Measurements from ENCODE around the gene PLXNA3. TPM values are rescaled to one million over a fixed set of nuclear protein-coding genes. Genes with fewer than 3 reads are reported as not detected.

Gene PLXNA3
- total RNA-seq, 1 donor from 2014 or later, result 23.6 TPM

GRCh38 chrX:154458954-154459778, 1.1 kb downstream of the PLXNA3 start:
- no peak for DNase-seq

- DNase-seq, result no peak
Measured at GRCh38 chrX:154459832-154460231, 1.8 kb downstream of the PLXNA3 start.

GRCh38 chrX:154460326-154460725, 2.2 kb downstream of the PLXNA3 start:
- no peak for DNase-seq

- DNase-seq, result no peak
Measured at GRCh38 chrX:154462396-154462795, 4.3 kb downstream of the PLXNA3 start.

- DNase-seq, result no peak
Measured at GRCh38 chrX:154463611-154464220, 5.6 kb downstream of the PLXNA3 start.

GRCh38 chrX:154464806-154465365, 6.8 kb downstream of the PLXNA3 start:
- DNase-seq, result no peak

GRCh38 chrX:154465601-154466000, 7.5 kb downstream of the PLXNA3 start:
- no peak for DNase-seq

GRCh38 chrX:154466036-154466435, 8.0 kb downstream of the PLXNA3 start:
- DNase-seq, result no peak

GRCh38 chrX:154466907-154467306, 8.8 kb downstream of the PLXNA3 start:
- DNase-seq, result no peak

GRCh38 chrX:154467556-154467955, 9.5 kb downstream of the PLXNA3 start:
- no peak for DNase-seq

GRCh38 chrX:154468217-154468616, 10.1 kb downstream of the PLXNA3 start:
- no peak for DNase-seq

GRCh38 chrX:154469114-154469513, 11.0 kb downstream of the PLXNA3 start:
- no peak for DNase-seq

- DNase-seq, result no peak
Measured at GRCh38 chrX:154469880-154470279, 11.8 kb downstream of the PLXNA3 start.

- DNase-seq, result no peak
Measured at GRCh38 chrX:154470434-154470833, 12.4 kb downstream of the PLXNA3 start.

- no peak for DNase-seq
Measured at GRCh38 chrX:154470914-154471568, 13.0 kb downstream of the PLXNA3 start.

GRCh38 chrX:154471839-154472684, 14.0 kb downstream of the PLXNA3 start:
- DNase-seq, result no peak

GRCh38 chrX:154472685-154473632, 14.9 kb downstream of the PLXNA3 start:
- no peak for DNase-seq

- DNase-seq, result no peak
Measured at GRCh38 chrX:154473683-154474082, 15.6 kb downstream of the PLXNA3 start.

- no peak for DNase-seq
Measured at GRCh38 chrX:154476821-154477220, 18.7 kb downstream of the PLXNA3 start.

GRCh38 chrX:154477891-154478477, 19.9 kb downstream of the PLXNA3 start:
- DNase-seq, result no peak

Data from skin of body (tissue), 2 donors.